ENCODE results near the gene SMTNL2.
"Not testable (repeated sequence)": the region's sequence is repeated elsewhere in the genome, so short reads cannot be mapped to it uniquely, and the experiment has no call there.

SMTNL2 gene

GRCh38 chr17:4584917-4585637, 748 bp downstream of the SMTNL2 start:
- no peak for DNase-seq (ENCODE audit: low read depth, low spot score)

DNA sequence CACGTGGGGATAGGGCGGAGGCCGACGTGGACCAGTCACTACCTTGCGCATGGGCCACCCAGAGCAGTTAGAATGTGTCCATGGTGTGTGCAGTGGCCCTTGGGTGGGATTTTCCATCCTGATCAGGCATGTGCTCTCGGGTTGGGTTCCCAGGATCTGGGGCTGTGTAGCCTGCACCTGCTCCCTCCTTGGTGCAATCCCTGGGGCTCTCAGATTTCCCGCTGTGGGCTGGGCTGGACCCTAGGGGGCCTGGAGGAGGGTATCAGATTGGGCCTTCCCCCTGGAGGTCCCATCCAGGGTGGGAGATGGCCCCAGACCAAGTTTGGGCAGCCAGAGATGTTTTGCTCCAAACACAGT, 1.3 kb downstream of the SMTNL2 start:
- no peak for DNase-seq (ENCODE audit: low read depth, low spot score)

- DNase-seq (ENCODE audit: low read depth, low spot score): no peak
Observed at GRCh38 chr17:4586043-4586442, 1.7 kb downstream of the SMTNL2 start.

DNA sequence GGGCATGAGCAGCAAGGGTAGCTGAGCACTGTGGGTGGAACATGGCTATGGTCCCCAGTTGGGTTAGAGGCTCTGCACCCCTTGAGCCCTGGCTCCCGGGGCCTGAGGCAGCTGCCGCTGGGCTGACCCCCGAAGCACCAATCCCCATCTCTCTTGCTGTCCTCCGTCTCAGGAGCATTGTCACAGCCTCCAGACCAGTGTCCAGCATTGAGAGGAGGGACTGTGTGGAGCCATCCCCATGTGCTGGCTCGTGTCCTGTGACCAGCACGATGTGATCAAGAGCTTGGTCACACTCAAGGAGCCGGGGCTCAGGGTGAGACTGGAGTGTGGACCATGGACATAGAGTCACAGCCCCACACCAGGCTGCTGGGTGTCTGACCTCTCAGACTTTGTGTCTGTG, 2.9 kb downstream of the SMTNL2 start:
- no peak for DNase-seq (ENCODE audit: low read depth, low spot score)

DNA sequence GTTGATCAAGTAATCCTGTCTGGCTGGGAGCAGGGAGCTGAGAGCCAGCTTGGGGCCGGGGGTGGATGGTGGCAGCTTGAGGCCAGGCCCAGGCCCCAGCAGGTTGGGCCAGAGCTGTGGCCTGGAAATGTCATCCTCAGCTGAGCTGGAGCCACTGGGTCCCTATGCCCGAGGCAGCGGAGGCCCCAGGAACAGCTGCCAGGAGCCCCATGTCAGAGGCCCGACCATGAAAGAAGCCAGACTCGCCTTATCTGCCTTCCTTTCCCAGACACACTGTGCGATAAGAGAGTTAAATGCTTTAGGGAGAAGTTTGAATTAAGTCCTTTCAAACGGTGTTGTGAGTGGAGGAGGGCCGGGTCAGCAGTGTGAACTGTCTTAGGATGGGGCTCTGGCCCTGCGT, 3.5 kb downstream of the SMTNL2 start:
- peak; percentile 92 for DNase-seq (ENCODE audit: low read depth, low spot score)

DNA sequence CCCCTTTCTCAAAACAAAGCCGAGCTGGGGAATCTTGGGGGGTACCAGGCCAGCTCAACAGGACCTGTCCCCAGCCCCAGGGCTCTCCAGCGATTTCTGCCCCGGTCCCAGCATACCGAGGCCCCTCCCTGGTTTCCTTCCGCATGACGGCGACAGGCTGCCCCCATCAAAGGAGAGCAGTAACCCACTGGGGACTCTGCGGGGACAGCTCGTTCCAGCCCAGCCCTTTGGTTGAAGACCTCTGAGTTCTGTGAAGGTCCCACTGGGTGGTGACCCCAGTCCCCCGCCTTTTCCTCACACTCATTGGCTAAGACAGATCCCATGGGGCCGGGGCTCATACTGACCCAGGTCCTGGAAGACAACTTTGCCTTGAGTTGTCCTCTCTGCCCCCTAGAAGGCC, 4.1 kb downstream of the SMTNL2 start:
- no peak for DNase-seq (ENCODE audit: low read depth, low spot score)

DNA sequence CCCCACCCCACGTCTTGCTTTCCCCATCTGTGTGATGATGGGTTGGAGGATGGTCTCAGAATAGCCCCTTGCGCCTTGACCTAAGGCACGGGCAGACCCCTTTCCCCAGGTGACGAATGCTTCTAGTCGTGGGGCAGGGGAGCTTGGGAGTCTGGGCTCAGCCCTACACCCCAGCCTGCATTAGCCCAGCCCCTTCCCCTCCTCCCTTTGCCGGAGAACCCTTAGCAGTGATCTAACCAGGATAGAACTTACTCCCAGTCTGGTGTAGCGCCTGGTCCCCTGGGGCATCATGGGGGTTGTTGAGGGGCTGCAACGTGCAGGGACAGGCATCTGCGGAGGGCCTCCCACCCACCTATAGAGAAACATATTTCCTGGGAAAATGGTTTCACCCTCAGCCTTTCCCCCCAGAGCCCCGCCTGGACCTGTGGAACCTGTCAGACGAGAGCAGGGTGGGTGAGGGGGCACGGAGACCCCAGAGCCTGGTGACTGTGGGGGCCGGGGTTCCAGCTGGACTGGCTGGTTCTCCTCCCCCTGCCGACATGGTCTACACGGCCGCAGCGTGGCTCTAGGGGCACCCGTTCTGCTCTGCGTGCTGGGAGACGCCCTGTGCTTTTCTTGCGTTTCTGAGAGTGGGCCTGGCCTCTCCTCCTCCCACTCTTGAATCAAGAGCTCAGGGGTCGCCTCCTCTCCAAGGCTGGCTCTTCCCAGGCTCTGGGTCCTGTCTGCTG, 4.7 kb downstream of the SMTNL2 start:
- DNase-seq (ENCODE audit: low read depth, low spot score): no peak

GRCh38 chr17:4590042-4590441, 5.7 kb downstream of the SMTNL2 start:
- DNase-seq (ENCODE audit: low read depth, low spot score): not testable (repeated sequence)

DNA sequence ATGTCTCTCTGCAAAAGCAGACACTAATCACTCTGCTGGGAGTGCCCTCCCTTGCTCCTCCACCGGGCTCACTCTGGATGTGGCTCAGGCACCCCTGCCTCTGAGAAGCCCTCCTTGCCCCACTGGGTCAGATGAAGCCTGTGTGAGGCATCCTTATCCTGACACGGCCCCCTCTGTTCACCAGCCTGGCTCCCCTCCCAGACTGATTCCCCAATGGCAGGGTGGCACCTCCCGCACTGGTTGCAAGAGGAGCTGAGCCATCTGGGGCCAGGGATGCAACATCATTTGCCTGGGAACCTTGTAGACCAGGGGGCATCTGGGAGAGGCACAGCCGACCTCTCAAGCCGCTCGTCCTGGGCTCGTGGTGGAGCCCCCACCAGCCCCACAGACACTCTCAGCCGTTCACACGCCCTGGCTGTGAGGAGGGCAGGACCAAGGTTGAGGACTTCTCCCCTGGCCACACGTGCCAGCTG, 6.7 kb downstream of the SMTNL2 start:
- DNase-seq (ENCODE audit: low read depth, low spot score): no peak

DNA sequence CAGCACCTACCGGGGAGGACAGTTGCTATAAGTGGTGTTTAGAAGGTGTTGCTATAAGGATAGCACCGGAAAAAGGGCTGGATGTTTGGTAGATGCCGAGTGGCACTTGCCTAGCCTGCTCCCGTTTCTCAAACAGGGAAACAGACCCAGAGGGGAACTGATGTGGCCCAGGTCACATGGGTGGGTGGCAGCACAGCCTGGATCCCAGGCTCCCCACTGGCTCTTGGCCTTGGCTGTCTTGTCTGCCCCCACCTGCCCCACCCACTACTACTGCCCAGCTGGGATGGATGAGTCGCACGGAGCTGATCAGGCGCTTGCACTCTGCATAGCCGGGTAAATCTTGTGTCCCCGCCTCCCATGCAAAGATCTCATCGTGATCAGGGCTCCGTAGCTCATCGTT, 7.2 kb downstream of the SMTNL2 start:
- DNase-seq (ENCODE audit: low read depth, low spot score): no peak

DNA sequence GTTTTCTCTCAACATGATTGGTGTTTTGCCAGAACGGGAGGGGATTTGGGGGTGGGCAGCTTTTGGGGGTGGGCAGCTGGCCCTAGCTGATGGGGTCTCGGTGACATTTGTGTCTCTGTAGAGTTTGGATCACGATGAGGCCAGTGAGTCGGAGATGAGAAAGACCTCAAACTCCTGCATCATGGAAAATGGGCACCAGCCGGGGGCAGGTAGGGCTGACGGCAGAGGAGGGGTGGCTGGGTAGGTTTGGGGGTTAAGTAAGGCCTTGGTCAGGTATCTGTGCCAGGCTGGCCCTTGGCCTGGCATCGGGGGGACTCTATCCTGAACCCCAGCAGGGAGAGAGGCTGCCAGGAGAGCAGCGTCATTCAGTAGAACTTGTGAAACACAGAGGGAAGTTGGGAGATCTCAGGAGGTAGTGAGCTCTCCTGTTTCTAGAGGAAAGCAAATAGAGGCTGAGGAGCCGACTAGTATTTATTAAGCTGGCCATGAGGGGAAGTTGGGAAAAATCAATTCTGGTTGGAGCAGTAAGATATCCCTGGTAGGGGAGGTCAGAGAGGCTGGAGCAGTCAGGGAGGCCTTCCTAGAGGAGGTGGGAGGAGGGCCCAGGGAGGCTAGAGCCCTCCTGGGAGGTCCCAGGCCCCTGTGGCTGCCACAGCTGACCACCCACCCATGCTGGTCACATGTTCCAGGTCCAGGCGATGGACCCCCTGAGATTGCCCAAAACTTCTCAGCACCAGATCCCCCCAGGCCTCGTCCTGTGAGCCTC, 8.1 kb downstream of the SMTNL2 start:
- DNase-seq (ENCODE audit: low read depth, low spot score): no peak

GRCh38 chr17:4593021-4593421, 8.7 kb downstream of the SMTNL2 start:
- DNase-seq (ENCODE audit: low read depth, low spot score): no peak

- no peak for DNase-seq (ENCODE audit: low read depth, low spot score)
Observed at GRCh38 chr17:4594406-4594805, 10.1 kb downstream of the SMTNL2 start.

- peak; percentile 79 for DNase-seq (ENCODE audit: low read depth, low spot score)
Observed at GRCh38 chr17:4594931-4595684, 10.8 kb downstream of the SMTNL2 start.

DNA sequence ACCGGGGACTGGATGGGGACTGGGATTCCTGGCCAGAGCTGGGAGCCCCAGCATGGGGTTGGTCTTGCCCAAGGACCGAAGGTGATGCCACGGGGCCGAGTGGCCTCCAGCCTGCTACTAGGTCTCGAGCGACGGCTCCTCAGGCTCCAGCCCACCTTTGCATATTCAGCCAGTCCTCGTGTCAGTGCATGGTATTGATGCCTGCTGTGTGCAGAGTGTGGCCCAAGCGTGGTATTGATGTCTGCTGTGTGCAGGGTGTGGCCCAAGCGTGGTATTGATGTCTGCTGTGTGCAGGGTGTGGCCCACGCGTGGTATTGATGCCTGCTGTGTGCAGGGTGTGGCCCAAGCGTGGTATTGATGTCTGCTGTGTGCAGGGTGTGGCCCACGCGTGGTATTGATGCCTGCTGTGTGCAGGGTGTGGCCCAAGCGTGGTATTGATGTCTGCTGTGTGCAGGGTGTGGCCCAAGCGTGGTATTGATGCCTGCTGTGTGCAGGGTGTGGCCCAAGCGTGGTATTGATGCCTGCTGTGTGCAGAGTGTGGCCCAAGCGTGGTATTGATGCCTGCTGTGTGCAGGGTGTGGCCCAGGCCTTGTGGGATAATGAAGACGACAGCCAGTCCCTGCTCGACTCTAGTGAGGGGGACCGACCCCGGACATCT, 11.5 kb downstream of the SMTNL2 start:
- not testable (repeated sequence) for DNase-seq (ENCODE audit: low read depth, low spot score)

- no peak for DNase-seq (ENCODE audit: low read depth, low spot score)
Observed at GRCh38 chr17:4596636-4597380, 12.5 kb downstream of the SMTNL2 start.

DNA sequence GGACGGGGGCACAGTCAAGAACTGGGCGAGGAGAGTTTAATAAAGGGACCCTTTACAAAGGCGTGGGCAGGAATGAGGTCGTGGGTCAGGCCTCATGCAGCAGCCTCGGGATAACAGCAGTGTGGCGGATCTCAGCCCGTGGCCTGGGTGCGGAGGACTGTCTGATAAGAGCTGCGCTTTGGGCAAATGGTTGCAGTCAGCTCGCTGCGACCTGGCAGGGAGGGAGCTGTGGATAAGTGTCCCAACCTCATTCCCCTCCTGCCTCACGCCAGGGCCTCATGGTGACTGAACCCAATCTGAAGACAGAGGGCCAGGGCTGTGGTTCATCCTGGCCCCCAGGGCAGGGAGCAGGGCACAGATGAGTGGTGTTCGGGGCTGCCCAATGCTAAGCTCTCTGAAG, 13.6 kb downstream of the SMTNL2 start:
- no peak for DNase-seq (ENCODE audit: low read depth, low spot score)

DNA sequence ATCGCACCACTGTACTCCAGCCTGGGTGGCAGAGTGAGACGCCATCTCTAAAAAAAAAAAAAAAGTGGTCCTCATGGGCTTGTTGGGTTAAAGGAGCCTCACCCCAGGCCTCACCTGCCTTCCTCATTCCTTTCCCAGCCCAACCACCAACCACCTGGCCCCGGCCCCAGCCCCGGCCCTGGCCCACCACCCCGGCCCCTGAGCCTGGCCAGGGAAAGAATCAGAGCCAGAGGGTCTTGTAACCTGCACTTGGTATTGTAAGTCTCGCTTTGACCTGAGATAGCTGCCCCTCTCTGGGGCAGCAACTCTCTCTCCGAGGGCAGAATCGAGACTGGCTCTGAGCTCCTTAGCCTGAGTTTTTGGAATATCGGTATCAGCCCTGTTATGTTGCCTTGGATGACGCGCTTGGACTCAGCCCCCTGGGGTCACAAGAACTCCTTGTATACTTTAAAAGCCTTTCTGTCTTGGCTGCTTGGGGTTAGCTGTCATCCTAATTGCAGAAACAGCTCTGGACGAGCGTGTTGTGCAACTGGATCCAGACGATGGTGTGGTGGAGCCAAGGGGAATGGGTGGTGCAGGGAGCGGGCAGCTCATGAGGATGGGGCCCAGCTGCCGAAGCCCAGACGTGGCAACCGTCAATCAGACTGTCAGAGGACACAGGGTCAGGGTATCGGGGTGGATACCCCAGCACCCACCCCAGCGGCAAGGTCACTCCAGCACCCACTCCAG, 14.6 kb downstream of the SMTNL2 start:
- peak; percentile 71 for DNase-seq (ENCODE audit: low read depth, low spot score)

DNA sequence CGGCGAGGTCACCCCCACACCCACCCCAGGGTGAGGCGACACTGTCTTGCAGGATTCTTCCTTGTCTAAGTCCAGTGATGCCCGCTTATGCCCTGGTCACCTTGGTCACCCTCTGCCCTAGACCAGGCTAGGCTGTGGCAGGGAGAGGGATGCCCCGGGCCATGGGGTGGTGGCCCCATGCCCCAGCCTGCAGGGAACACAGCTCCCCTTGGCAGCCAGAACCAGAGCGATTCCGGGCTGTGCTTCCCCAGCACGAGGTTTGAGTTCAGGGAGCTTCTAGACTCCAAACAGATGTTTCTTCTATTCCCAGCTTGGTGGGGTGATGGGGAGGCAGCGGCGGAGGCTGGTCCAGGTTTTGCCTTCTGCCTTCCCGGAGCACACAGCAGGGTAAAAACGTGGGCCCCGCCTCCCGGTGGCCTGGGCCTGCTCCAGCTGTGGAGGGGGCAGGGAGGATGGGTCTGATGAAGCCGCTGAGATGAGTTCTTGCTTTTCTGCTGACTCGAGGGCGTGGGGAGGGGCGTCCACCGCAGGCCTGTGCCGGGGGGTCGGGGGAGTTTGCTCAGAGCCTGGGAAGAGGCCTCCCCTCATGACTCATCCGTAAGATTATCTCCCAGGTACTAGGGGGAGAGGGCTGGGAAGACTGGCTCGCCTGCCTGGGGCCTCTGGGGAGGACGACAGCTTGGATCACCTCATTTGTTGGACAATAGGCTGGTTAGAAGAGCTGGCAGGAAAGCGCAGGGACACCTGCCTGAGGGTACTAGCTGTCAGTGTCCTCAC, 15.4 kb downstream of the SMTNL2 start:
- peak; percentile 99 for DNase-seq (ENCODE audit: low read depth, low spot score)
